ENCODE measurements around the gene GABRA5. TPM values are rescaled to one million over a fixed set of nuclear protein-coding genes. Genes with fewer than 3 reads are reported as not detected.
"Not testable (repeated sequence)": the region's sequence is repeated elsewhere in the genome, so short reads cannot be mapped to it uniquely, and the experiment has no call there.

GABRA5 gene
- total RNA-seq (under 1 TPM in 1 of 10 donors, not detected in 9; 0.17 TPM), polyA plus RNA-seq (not detected)
- long read RNA-seq, donor 1 = 0 reads
- long read RNA-seq, donor 2 = 0 reads
- long read RNA-seq, donor 3 = 0 reads

- H3K4me1 ChIP-seq = peaks cover 0 to 7% (median 0%) of the 10 kb centered on the region in 9 donors
- DNase-seq (peak in 1 of 2 donors; percentile 27), ATAC-seq (peak in 7 of 8 donors; percentile 57 to 85 (median 65))
- TF ChIP-seq CTCF (IDR thresholded peaks at IDR 0.05) = peak in 5 of 9 donors; percentile 13 to 48 (median 36)
- peaks cover 17 to 63% (median 53%) of the 10 kb centered on the region in 7 donors for H3K27me3 ChIP-seq
- H3K9me3 ChIP-seq = no peaks in the 10 kb centered on the region
- H3K27ac ChIP-seq = no peak within 1 kb of the TSS
- intact Hi-C loops (cut with DNase I) = loop anchor here in 6 of 10 donors (5.0 to 10.0 kb wide), 7 partner anchors 572 to 1362 kb away; no protein-coding TSS in a partner anchor
- peak within 1 kb of the TSS in 7 of 10 donors; percentile 11 to 37 (median 21) for H3K4me3 ChIP-seq
- WGBS, 2 donors = 6 to 9% methylated on average over 39 to 63 of the region's 63 CpGs
- no peaks in the 10 kb centered on the region for H3K36me3 ChIP-seq
These were observed at the start of gene GABRA5 for GRCh38 chr15:26866298-26867199. Gene GABRA5 (plus strand): TSS chr15:26867062. CDS start chr15:26869249, 2,187 bp downstream.

- DNase-seq; H3K4me3 ChIP-seq; H3K27me3 ChIP-seq; H3K4me1 ChIP-seq; H3K36me3 ChIP-seq; intact Hi-C loops (cut with DNase I); H3K27ac ChIP-seq; ATAC-seq: not testable (repeated sequence)
- 53 to 93% methylated on average over 23 to 36 of the region's 36 CpGs for WGBS, 2 donors
- peaks cover 0 to 34% (median 5%) of the 10 kb centered on the region in 11 donors for H3K9me3 ChIP-seq
These were observed 35.7 kb upstream of the GABRA5 start for GRCh38 chr15:26831191-26831590.

- Histone ChIP-seq H3K36me3 (no peaks in the 10 kb centered on the region), H3K27me3 (no peaks in the 10 kb centered on the region), H3K4me3 (no peak overlapping the region), H3K9me3 (peaks cover 0 to 41% (median 5%) of the 10 kb centered on the region in 11 donors), H3K4me1 (no peaks in the 10 kb centered on the region), H3K27ac (no peak overlapping the region)
- TF ChIP-seq CTCF (IDR thresholded peaks at IDR 0.05) = no peak
- ATAC-seq (no peak), DNase-seq (no peak)
- intact Hi-C loops (cut with DNase I) = no loop called here
- 85 to 88% methylated on average over 7 of the region's 7 CpGs for WGBS, 2 donors
These were observed 34.9 kb upstream of the GABRA5 start for GRCh38 chr15:26831951-26832350.

GRCh38 chr15:26838742-26839460 lies 28.0 kb upstream of the GABRA5 start:
- TF ChIP-seq CTCF (IDR thresholded peaks at IDR 0.05) = peak in 7 of 9 donors; percentile 9 to 55 (median 26)
- H3K4me3 ChIP-seq = no peak overlapping the region
- intact Hi-C loops (cut with DNase I) = no loop called here
- H3K9me3 ChIP-seq = peaks cover 0 to 38% (median 0%) of the 10 kb centered on the region in 11 donors
- no peaks in the 10 kb centered on the region for H3K36me3 ChIP-seq
- no peak overlapping the region for H3K27ac ChIP-seq
- peaks cover 0 to 36% (median 10%) of the 10 kb centered on the region in 7 donors for H3K27me3 ChIP-seq
- H3K4me1 ChIP-seq = no peaks in the 10 kb centered on the region
- 35 to 58% methylated on average over 26 of the region's 26 CpGs for WGBS, 2 donors
- ATAC-seq (no peak), DNase-seq (no peak)
